Right cardiac atrium (tissue), 5 donors: Measurements from ENCODE around the gene SH3PXD2A. TPM values are rescaled to one million over a fixed set of nuclear protein-coding genes. Genes with fewer than 3 reads are reported as not detected.

ENCODE experiments used
- polyA plus RNA-seq: library from polyadenylated mRNA; stranded (reverse); fragments of 200-250 nt; gene quantifications from one replicate; pipeline ENCODE4 v1.2.3, GENCODE V29; 2013
- total RNA-seq, 4 donors: library from RNA; stranded (reverse); fragmentation: NEBNext Ultra II Directional; extraction: Animal tissue kit (Norgen Biotek cat#: 25700); gene quantifications; one replicate each; pipeline ENCODE4 v1.2.1, GENCODE V29; 2021
- donor health status: healthy with polysubstance abuse.
- donor health status: DM: no; HTN: yes; CAD: no.
- donor health status: DM: no; HTN: no; CAD: no.
- donor health status: DM: no; HTN: yes; CAD: no; lungs with severe emphysema.
- donor health status: DM: yes; HTN: yes; CAD: no.

Gene SH3PXD2A
- total and polyA plus RNA-seq, 5 donors: 13.5 to 31.7 (median 30.9) TPM

Other genes starting within 250 kb of the SH3PXD2A start
- 10 to 100 TPM; 24.3 to 26.8 (median 25.1) TPM for gene STN1, start 62.6 kb upstream of the SH3PXD2A start, total RNA-seq
- gene STN1, start 62.6 kb upstream of the SH3PXD2A start, polyA plus RNA-seq: 26.8 TPM
- gene SLK, start 111.6 kb upstream of the SH3PXD2A start, total RNA-seq: 10 to 100 TPM; 32.8 to 40.5 (median 36.4) TPM
- 12.7 TPM for gene SLK, start 111.6 kb upstream of the SH3PXD2A start, polyA plus RNA-seq
- gene COL17A1, start 230.3 kb upstream of the SH3PXD2A start, total RNA-seq: under 1 TPM in 3 of 4 donors, not detected in 1; 0.12 to 0.43 (median 0.14) TPM
- 0.07 TPM for gene COL17A1, start 230.3 kb upstream of the SH3PXD2A start, polyA plus RNA-seq